Fibroblast of skin of scalp (primary cell): ENCODE data around the gene UBE3A.

ENCODE experiments used
- DNase-seq: peaks from one replicate; pipeline ENCODE4 v3.0.0-alpha.2; 2013

UBE3A gene

DNA sequence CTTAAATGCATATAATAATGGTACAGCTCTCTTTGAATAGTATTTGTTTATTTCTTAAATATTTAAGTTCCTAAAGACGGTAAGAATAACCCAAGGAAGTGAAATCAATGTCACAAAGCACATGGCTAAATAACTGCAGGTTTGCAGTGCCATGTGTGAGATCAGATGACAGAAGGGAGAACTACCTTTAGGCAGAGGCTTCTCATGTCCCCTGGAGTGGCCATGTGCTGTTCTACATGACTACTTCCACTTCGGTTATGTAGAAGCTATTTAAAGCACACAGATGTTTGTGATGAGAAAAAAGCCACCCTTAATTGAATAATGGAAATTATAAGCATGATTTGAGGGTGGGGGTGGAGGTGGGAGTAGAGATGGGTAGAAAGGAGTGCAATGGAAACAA is 109.1 kb downstream of the UBE3A start:
- DNase-seq = no peak

GRCh38 chr15:25327686-25328085 is 111.1 kb downstream of the UBE3A start:
- no peak for DNase-seq

GRCh38 chr15:25325187-25325586 is 113.6 kb downstream of the UBE3A start:
- no peak for DNase-seq

DNA sequence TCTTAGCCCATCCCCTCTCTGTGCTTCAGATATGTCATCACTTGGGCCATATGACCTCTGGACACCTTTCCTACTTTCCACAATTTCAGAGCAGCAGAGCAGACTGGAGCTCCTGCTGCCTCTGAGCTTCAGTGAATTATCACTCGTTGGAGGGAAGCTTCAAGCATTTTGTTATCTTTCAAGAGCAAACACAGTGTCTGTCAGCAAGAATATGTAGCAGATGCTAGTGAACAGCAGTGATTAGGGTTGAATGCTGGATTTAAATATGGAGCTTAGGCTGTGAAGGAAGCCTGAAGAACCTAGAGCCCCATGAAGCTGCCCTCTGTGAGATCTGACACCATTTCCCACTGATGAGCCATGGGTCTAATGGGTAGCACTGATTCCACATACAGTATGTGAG is 115.4 kb downstream of the UBE3A start:
- DNase-seq = no peak

GRCh38 chr15:25287823-25288222 is 151.0 kb downstream of the UBE3A start:
- no peak for DNase-seq
